Measurements from ENCODE around the gene ARL5C.

Gene ARL5C

GRCh38 chr17:39158623-39159022 is 7.3 kb downstream of the ARL5C start:
- no peak for TF ChIP-seq CTCF (conservative IDR thresholded peaks at IDR 0.05; ENCODE audit: low read length)
- DNase-seq (ENCODE audit: low read depth): no peak
- no peak overlapping the region for H3K4me3 ChIP-seq (ENCODE audit: low read length)

GRCh38 chr17:39156491-39156890 is 9.5 kb downstream of the ARL5C start:
- TF ChIP-seq CTCF (conservative IDR thresholded peaks at IDR 0.05; ENCODE audit: low read length): no peak
- no peak for DNase-seq (ENCODE audit: low read depth)
- H3K4me3 ChIP-seq (ENCODE audit: low read length): no peak overlapping the region

GRCh38 chr17:39155654-39156053 is 10.3 kb downstream of the ARL5C start:
- DNase-seq (ENCODE audit: low read depth): no peak
- TF ChIP-seq CTCF (conservative IDR thresholded peaks at IDR 0.05; ENCODE audit: low read length): no peak
- H3K4me3 ChIP-seq (ENCODE audit: low read length): no peak overlapping the region

GRCh38 chr17:39153599-39154051 is 12.3 kb downstream of the ARL5C start:
- peak; percentile 87 for DNase-seq (ENCODE audit: low read depth)
- H3K4me3 ChIP-seq (ENCODE audit: low read length): peak overlapping the region; percentile 94
- TF ChIP-seq CTCF (conservative IDR thresholded peaks at IDR 0.05; ENCODE audit: low read length): peak; percentile 36

GRCh38 chr17:39151943-39152818 is 13.8 kb downstream of the ARL5C start:
- no peak for TF ChIP-seq CTCF (conservative IDR thresholded peaks at IDR 0.05; ENCODE audit: low read length)
- no peak for DNase-seq (ENCODE audit: low read depth)

GRCh38 chr17:39151150-39151942 is 14.6 kb downstream of the ARL5C start, which contains the start of gene PLXDC1:
Gene PLXDC1, minus strand, starts transcription at chr17:39151637. Its CDS starts 200 bp downstream, at chr17:39151437.
- no peak for DNase-seq (ENCODE audit: low read depth)
- TF ChIP-seq CTCF (conservative IDR thresholded peaks at IDR 0.05; ENCODE audit: low read length): no peak
- peak within 1 kb of the TSS; percentile 31 for H3K4me3 ChIP-seq (ENCODE audit: low read length)

More at GRCh38 chr17:39151943-39152818, 13.8 kb downstream of the ARL5C start:
- peak overlapping the region; percentile 94 for H3K4me3 ChIP-seq (ENCODE audit: low read length)
